ENCODE measurements around the gene ITGB5. TPM values are rescaled to one million over a fixed set of nuclear protein-coding genes. Genes with fewer than 3 reads are reported as not detected.

The ITGB5 gene
- total RNA-seq, 1 experiment from 2014 or later, result 339 TPM

- ATAC-seq, result no peak
- H3K27ac Mint-ChIP-seq, result peak overlapping the region; percentile 47; the same call in 1 of the 2 replicates
- no peaks in the 10 kb centered on the region for H3K27me3 Mint-ChIP-seq (ENCODE audit: low read depth)
- no peaks in the 10 kb centered on the region for H3K9me3 Mint-ChIP-seq
- TF ChIP-seq TEAD1 (CRISPR knock-in tag; IDR thresholded peaks at IDR 0.05), result no peak
- no peak for TF ChIP-seq TP53 (CRISPR knock-in tag; IDR thresholded peaks at IDR 0.05)
- TF ChIP-seq, protein P1, sequence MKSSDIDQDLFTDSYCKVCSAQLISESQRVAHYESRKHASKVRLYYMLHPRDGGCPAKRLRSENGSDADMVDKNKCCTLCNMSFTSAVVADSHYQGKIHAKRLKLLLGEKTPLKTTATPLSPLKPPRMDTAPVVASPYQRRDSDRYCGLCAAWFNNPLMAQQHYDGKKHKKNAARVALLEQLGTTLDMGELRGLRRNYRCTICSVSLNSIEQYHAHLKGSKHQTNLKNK (CRISPR knock-in tag; IDR thresholded peaks at IDR 0.05), result no peak
- no peak for TF ChIP-seq PREB (CRISPR knock-in tag; IDR thresholded peaks at IDR 0.05; ENCODE audit: borderline replicate concordance)
- TF ChIP-seq TEAD4 (CRISPR knock-in tag; IDR thresholded peaks at IDR 0.05), result no peak
- no peak for TF ChIP-seq ATF6 (CRISPR knock-in tag; IDR thresholded peaks at IDR 0.05)
- TF ChIP-seq SMAD3 (CRISPR knock-in tag; IDR thresholded peaks at IDR 0.05; ENCODE audit: borderline replicate concordance), result no peak
- 0 out of 2 replicates have a peak, but pooled peaks cover 3% of the 10 kb centered on the region for H3K4me1 Mint-ChIP-seq
- CTCF ChIA-PET, result interaction anchor here (1.2 to 2.3 kb wide), 3 partner anchors 19 to 92 kb away, joined by 3 to 7 read pairs (median 6); no protein-coding TSS in a partner anchor
- H3K36me3 Mint-ChIP-seq, result peaks cover 44% of the 10 kb centered on the region
- POLR2A ChIA-PET, result interaction anchor here (0.6 kb wide), 1 partner anchor 135 kb away, joined by 3 read pairs; no protein-coding TSS in a partner anchor
- no peak for DNase-seq (ENCODE audit: low spot score)
- H3K4me3 Mint-ChIP-seq, result no peak overlapping the region
Measured at GRCh38 chr3:124809039-124809438, 78.1 kb downstream of the ITGB5 start.

DNA sequence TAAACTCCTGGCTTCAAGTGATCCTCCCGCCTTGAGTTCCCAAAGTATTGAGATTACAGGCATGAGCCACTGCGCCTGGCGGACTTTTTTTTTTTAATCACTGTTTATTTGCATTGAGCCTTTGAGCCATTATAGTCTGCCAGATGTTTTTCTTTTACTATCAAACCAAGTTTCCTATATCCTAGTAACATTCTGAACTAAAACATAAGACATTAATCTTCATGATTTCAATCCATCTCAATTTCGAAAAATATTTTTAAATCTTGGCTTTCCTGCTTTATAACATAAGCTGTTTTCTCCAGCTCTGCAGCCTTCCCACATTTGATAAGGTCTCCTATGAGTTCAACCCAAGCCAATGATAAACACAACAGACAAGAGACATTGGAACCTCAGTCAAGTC lies 81.5 kb downstream of the ITGB5 start:
- POLR2A ChIA-PET, result no interaction called here

DNA sequence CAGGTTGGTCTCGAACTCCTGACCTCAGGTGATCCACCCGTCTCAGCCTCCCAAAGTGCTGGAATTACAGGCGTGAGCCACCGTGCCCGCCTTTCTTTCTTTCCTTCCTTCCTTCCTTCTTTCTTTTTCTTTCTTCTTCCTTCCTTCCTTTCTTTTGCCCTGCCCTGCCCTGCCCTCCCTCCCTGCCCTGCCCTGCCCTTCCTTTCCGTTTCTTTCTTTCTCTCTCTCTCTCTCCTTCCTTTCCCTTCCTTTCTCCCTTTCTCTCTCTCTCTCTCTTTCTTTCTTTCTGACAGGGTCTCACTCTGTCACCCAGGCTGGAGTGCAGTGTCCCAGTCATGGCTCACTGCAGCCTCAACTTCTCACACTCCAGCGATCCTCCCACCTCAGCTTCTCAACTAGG lies 82.3 kb downstream of the ITGB5 start:
- Mint-ChIP-seq H3K4me1 (peaks cover 26% of the 10 kb centered on the region), H3K27ac (peak overlapping the region; percentile 88), H3K27me3 (ENCODE audit: low read depth) (no peaks in the 10 kb centered on the region), H3K4me3 (no peak overlapping the region), H3K9me3 (no peaks in the 10 kb centered on the region), H3K36me3 (peaks cover 47% of the 10 kb centered on the region)
- ATAC-seq (no peak), DNase-seq (ENCODE audit: low spot score) (no peak)
- ChIA-PET POLR2A (no interaction called here), CTCF (no interaction called here)
- TF ChIP-seq PREB (CRISPR knock-in tag; IDR thresholded peaks at IDR 0.05; ENCODE audit: borderline replicate concordance), result no peak
- TF ChIP-seq CBFB (CRISPR knock-in tag; IDR thresholded peaks at IDR 0.05; ENCODE audit: low read depth), result no peak
- no peak for TF ChIP-seq CDX4 (CRISPR knock-in tag; IDR thresholded peaks at IDR 0.05; ENCODE audit: borderline replicate concordance)
- TF ChIP-seq ZBTB21 (CRISPR knock-in tag; IDR thresholded peaks at IDR 0.05; ENCODE audit: borderline replicate concordance), result no peak
- TF ChIP-seq, protein P2, sequence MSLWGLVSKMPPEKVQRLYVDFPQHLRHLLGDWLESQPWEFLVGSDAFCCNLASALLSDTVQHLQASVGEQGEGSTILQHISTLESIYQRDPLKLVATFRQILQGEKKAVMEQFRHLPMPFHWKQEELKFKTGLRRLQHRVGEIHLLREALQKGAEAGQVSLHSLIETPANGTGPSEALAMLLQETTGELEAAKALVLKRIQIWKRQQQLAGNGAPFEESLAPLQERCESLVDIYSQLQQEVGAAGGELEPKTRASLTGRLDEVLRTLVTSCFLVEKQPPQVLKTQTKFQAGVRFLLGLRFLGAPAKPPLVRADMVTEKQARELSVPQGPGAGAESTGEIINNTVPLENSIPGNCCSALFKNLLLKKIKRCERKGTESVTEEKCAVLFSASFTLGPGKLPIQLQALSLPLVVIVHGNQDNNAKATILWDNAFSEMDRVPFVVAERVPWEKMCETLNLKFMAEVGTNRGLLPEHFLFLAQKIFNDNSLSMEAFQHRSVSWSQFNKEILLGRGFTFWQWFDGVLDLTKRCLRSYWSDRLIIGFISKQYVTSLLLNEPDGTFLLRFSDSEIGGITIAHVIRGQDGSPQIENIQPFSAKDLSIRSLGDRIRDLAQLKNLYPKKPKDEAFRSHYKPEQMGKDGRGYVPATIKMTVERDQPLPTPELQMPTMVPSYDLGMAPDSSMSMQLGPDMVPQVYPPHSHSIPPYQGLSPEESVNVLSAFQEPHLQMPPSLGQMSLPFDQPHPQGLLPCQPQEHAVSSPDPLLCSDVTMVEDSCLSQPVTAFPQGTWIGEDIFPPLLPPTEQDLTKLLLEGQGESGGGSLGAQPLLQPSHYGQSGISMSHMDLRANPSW (CRISPR knock-in tag; conservative IDR thresholded peaks at IDR 0.05; ENCODE audit: low read depth), result no peak
- TF ChIP-seq ATF1 (CRISPR knock-in tag; IDR thresholded peaks at IDR 0.05), result no peak
- TF ChIP-seq ZNF423 (CRISPR knock-in tag; IDR thresholded peaks at IDR 0.05), result no peak

More for the DNA sequence above, 81.5 kb downstream of the ITGB5 start:
- H3K9me3 Mint-ChIP-seq, result no peaks in the 10 kb centered on the region
- H3K27ac Mint-ChIP-seq, result no peak overlapping the region; the same call in 1 of the 2 replicates
- CTCF ChIA-PET, result interaction anchor here (0.8 to 0.9 kb wide), 2 partner anchors 45 to 95 kb away, joined by 3 read pairs; no protein-coding TSS in a partner anchor
- H3K4me3 Mint-ChIP-seq, result no peak overlapping the region
- peaks cover 49% of the 10 kb centered on the region for H3K36me3 Mint-ChIP-seq
- no peaks in the 10 kb centered on the region for H3K27me3 Mint-ChIP-seq (ENCODE audit: low read depth)
- TF ChIP-seq CTCF (IDR thresholded peaks at IDR 0.05) (no peak), ESRRA (CRISPR knock-in tag; IDR thresholded peaks at IDR 0.05; ENCODE audit: borderline replicate concordance) (no peak), TEAD1 (CRISPR knock-in tag; IDR thresholded peaks at IDR 0.05) (no peak), TCF7 (CRISPR knock-in tag; IDR thresholded peaks at IDR 0.05; ENCODE audit: low read depth) (no peak), SMAD4 (CRISPR knock-in tag; IDR thresholded peaks at IDR 0.05) (no peak), USF2 (CRISPR knock-in tag; IDR thresholded peaks at IDR 0.05) (no peak)
- no peak for ATAC-seq
- H3K4me1 Mint-ChIP-seq, result peaks cover 26% of the 10 kb centered on the region
- DNase-seq (ENCODE audit: low spot score), result no peak

Measured in WTC11 (cell line).